SK-N-SH treated with all-trans-retinoic acid at 6 μM for 48 hours (cell line): ENCODE measurements around the gene SH3BP1.
"Not testable (repeated sequence)": the region's sequence is repeated elsewhere in the genome, so short reads cannot be mapped to it uniquely, and the experiment has no call there.

ENCODE experiments used
- ATAC-seq: fragments of 200-7000 bp; cut with Tn5 transposase; 3 replicates; pipeline ENCODE4 v1.9.1; 2020; ENCODE audit warnings: mild to moderate bottlenecking, moderate library complexity
- ARNTL ChIP-seq: fragments of 450-650 bp; formaldehyde crosslinking; IDR thresholded peaks from 2 replicates; pipeline ENCODE4 v1.5.0; 2020; ENCODE audit warnings: low read depth, mild to moderate bottlenecking, moderate library complexity, borderline replicate concordance
- BACH2 ChIP-seq: fragments of 250-450 bp; sonication (Bioruptor Pico); IDR thresholded peaks from 2 replicates; pipeline ENCODE4 v1.9.0; 2021; ENCODE audit warnings: mild to moderate bottlenecking, borderline replicate concordance
- CSDC2 ChIP-seq: fragments of 250-450 bp; sonication (Bioruptor Pico); IDR thresholded peaks from 2 replicates; pipeline ENCODE4 v1.5.0; 2020; ENCODE audit warnings: mild to moderate bottlenecking, moderate library complexity
- OSR1 ChIP-seq: fragments of 250-450 bp; sonication (Bioruptor Pico); IDR thresholded peaks from 2 replicates; pipeline ENCODE4 v1.8.0; 2022; ENCODE audit warnings: moderate library complexity, mild to moderate bottlenecking, inconsistent platforms
- TOX ChIP-seq: fragments of 250-450 bp; sonication (Bioruptor Pico); IDR thresholded peaks from 2 replicates; pipeline ENCODE4 v1.8.0; 2021; ENCODE audit warnings: mild to moderate bottlenecking, moderate library complexity, borderline replicate concordance
- ZC3H10 ChIP-seq: fragments of 250-450 bp; sonication (Bioruptor Pico); IDR thresholded peaks from 2 replicates; pipeline ENCODE4 v1.5.1; 2021; ENCODE audit warnings: mild to moderate bottlenecking, moderate library complexity
- TF ChIP-seq, protein P1 (sequence below): fragments of 250-450 bp; sonication (Bioruptor Pico); IDR thresholded peaks from 2 replicates; pipeline ENCODE4 v1.8.0; 2021; ENCODE audit warnings: low read depth, mild to moderate bottlenecking, moderate library complexity, borderline replicate concordance
- TF ChIP-seq, protein P2 (sequence below): fragments of 250-450 bp; sonication (Bioruptor Pico); IDR thresholded peaks from 2 replicates; pipeline ENCODE4 v1.8.0; 2020; ENCODE audit warnings: mild to moderate bottlenecking, moderate library complexity, borderline replicate concordance
- TF ChIP-seq, protein P3 (sequence below): fragments of 250-450 bp; sonication (Bioruptor Pico); IDR thresholded peaks from 2 replicates; pipeline ENCODE4 v1.5.0; 2020; ENCODE audit warnings: mild to moderate bottlenecking, moderate library complexity
- TF ChIP-seq, protein P4 (sequence below): fragments of 250-450 bp; sonication (Bioruptor Pico); IDR thresholded peaks from 2 replicates; pipeline ENCODE4 v1.5.1; 2021; ENCODE audit warnings: mild to moderate bottlenecking, moderate library complexity

SH3BP1 gene

DNA sequence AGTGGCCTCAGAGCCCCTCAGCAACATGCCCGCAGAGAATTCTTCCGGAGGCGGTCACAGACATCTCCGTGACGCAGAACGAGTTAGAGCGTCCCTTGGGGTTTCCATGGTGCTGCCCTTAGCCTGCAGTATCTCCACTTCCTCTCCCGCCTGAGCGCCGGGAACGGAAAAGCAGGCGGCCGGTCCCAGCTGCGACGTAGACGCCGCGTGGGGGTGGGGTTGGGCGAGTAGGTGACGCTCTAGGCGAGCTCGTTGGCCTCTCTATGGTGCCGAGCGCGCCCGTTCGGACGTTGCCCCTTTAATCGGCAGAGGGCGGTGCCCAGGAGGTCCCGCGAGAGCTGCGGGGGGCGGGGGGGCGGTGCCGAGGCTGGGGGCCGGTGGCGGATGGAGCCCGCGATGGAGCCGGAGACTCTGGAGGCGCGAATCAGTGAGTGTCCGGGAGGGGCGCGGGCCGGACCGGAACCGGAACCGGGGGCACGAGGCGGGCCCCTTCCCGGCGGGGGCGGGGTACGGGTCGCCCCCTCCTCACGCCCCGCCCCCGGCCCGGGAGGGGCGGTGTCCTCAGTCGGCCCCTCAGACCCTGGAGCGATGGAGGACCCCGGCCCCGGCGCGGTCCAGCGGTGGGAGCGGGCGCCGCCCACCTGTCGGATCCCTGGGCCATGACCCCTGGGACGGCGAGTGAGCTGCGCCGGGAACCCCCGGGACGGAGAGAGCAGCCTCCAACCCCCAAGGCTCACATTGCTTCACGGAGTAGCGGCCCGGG lies 30.8 kb upstream of the SH3BP1 start, which contains the start of gene GGA1:
Gene GGA1 (plus strand): TSS at position 358 of the 763 bp plus-strand sequence. CDS start 27 bp downstream, at position 385.
- no peak for TF ChIP-seq BACH2 (CRISPR knock-in tag)
- 0 out of 2 replicates have a peak, but pooled peaks have one; percentile 37 for TF ChIP-seq CSDC2 (CRISPR knock-in tag)
- TF ChIP-seq, protein P1, sequence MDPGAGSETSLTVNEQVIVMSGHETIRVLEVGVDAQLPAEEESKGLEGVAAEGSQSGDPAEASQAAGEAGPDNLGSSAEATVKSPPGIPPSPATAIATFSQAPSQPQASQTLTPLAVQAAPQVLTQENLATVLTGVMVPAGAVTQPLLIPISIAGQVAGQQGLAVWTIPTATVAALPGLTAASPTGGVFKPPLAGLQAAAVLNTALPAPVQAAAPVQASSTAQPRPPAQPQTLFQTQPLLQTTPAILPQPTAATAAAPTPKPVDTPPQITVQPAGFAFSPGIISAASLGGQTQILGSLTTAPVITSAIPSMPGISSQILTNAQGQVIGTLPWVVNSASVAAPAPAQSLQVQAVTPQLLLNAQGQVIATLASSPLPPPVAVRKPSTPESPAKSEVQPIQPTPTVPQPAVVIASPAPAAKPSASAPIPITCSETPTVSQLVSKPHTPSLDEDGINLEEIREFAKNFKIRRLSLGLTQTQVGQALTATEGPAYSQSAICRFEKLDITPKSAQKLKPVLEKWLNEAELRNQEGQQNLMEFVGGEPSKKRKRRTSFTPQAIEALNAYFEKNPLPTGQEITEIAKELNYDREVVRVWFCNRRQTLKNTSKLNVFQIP = peak; percentile 81; the same call in 1 of the 2 replicates
- TF ChIP-seq, protein P2, sequence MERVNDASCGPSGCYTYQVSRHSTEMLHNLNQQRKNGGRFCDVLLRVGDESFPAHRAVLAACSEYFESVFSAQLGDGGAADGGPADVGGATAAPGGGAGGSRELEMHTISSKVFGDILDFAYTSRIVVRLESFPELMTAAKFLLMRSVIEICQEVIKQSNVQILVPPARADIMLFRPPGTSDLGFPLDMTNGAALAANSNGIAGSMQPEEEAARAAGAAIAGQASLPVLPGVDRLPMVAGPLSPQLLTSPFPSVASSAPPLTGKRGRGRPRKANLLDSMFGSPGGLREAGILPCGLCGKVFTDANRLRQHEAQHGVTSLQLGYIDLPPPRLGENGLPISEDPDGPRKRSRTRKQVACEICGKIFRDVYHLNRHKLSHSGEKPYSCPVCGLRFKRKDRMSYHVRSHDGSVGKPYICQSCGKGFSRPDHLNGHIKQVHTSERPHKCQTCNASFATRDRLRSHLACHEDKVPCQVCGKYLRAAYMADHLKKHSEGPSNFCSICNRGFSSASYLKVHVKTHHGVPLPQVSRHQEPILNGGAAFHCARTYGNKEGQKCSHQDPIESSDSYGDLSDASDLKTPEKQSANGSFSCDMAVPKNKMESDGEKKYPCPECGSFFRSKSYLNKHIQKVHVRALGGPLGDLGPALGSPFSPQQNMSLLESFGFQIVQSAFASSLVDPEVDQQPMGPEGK (CRISPR knock-in tag) = peak; percentile 58; the same call in 1 of the 2 replicates
- TF ChIP-seq, protein P3, sequence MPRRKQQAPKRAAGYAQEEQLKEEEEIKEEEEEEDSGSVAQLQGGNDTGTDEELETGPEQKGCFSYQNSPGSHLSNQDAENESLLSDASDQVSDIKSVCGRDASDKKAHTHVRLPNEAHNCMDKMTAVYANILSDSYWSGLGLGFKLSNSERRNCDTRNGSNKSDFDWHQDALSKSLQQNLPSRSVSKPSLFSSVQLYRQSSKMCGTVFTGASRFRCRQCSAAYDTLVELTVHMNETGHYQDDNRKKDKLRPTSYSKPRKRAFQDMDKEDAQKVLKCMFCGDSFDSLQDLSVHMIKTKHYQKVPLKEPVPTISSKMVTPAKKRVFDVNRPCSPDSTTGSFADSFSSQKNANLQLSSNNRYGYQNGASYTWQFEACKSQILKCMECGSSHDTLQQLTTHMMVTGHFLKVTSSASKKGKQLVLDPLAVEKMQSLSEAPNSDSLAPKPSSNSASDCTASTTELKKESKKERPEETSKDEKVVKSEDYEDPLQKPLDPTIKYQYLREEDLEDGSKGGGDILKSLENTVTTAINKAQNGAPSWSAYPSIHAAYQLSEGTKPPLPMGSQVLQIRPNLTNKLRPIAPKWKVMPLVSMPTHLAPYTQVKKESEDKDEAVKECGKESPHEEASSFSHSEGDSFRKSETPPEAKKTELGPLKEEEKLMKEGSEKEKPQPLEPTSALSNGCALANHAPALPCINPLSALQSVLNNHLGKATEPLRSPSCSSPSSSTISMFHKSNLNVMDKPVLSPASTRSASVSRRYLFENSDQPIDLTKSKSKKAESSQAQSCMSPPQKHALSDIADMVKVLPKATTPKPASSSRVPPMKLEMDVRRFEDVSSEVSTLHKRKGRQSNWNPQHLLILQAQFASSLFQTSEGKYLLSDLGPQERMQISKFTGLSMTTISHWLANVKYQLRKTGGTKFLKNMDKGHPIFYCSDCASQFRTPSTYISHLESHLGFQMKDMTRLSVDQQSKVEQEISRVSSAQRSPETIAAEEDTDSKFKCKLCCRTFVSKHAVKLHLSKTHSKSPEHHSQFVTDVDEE = peak; percentile 57; the same call in 1 of the 2 replicates
- no peak for TF ChIP-seq TOX
- TF ChIP-seq, all 23 proteins: peak for 4
- ATAC-seq = peak; percentile 84

DNA sequence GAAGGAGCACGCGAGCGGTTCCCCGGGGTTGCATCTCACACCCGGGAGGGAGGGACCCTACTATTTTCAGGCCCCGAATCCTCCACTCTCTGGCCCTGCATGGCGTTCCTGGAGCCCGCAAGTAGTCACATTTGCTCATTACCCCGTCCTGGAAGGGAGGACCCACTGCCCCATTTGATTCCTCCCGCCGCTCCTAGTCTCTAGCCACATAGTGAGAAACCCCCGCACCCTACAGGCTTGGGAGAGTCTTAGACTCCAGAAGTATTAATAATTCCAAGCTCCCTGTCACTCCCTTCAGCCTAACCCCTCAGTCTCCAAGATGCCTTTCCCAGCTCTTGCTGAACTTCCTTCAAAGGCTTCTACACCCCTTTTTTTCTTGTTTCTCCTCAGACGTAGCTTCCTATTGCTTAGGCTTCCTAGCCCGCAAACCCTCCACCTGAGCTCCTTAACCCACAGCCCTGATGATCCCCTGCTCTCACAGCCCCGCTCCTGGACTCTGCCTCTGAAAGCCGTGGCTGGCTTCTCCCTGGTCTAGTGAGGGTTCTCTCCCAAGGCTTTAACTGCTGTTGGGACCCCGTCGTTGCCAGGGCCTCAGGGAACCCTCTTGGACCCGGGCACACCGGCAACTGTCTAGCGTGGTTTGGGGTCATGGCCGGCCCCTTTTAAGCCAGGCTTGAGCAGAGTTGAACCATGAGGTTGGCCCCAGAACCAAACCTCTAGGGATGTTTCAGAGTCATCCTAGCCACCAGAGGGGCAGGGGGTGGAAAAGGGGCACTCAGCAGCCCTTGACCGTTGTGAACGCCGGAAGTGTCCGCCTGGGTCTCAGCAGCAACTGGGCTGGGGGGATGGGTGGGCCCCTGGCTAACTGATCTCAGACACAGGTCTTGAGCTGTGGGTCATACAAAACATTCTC lies 30.0 kb upstream of the SH3BP1 start:
- peak; percentile 17 for ATAC-seq
- TF ChIP-seq ARNTL (CRISPR knock-in tag) = no peak
- TF ChIP-seq OSR1 (CRISPR knock-in tag) = no peak
- TF ChIP-seq, protein P2 (CRISPR knock-in tag) = no peak
- no peak for TF ChIP-seq TOX
- TF ChIP-seq, protein P3 = no peak
- TF ChIP-seq, protein P4, sequence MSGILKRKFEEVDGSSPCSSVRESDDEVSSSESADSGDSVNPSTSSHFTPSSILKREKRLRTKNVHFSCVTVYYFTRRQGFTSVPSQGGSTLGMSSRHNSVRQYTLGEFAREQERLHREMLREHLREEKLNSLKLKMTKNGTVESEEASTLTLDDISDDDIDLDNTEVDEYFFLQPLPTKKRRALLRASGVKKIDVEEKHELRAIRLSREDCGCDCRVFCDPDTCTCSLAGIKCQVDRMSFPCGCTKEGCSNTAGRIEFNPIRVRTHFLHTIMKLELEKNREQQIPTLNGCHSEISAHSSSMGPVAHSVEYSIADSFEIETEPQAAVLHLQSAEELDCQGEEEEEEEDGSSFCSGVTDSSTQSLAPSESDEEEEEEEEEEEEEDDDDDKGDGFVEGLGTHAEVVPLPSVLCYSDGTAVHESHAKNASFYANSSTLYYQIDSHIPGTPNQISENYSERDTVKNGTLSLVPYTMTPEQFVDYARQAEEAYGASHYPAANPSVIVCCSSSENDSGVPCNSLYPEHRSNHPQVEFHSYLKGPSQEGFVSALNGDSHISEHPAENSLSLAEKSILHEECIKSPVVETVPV (CRISPR knock-in tag) = no peak
- no peak for TF ChIP-seq ZC3H10

DNA sequence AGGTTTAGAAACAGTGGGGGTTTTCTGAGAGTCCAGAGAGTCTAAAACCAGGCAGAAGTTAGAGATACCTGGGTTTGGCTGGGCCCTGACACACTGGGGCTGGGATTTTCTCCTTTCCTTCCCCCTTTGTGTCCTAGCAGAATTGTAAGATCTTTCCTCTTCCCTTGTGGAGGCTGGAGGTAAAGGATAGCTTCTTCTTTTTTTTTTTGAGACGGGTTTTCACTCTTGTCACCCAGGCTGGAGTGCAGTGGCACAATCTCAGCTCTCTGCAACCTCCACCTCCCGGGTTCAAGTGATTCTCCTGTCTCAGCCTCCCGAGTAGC lies 29.4 kb upstream of the SH3BP1 start:
- not testable (repeated sequence) for ATAC-seq
